GM12801 (cell line): Measurements from ENCODE around the gene NCAPG2.

Experiments used
- TF ChIP-seq, protein P1 (sequence below): IDR thresholded peaks from one replicate; pipeline ENCODE4 v1.5.1; 2011; ENCODE audit warnings: control low read depth; ENCODE audit not compliant: insufficient read length; ENCODE audit errors: extremely low read depth

Gene NCAPG2

DNA sequence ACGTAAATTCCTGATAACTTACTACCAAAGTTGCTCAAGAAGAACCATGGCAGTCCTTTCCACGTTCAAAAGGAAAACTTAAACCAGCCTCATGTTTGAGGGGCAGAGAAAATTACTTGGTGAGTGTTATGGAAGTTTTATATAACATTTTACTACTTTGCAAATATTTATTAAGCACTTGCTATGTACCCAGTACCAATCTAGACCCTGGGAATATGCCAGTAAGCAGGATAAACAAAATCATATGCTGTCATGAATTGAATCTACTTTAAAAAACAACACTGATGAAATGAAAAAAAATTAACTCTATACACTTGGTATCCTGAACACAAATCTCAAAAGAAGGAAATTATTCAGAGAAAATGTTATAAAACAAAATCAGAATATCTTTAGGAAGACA, 46.1 kb downstream of the NCAPG2 start:
- TF ChIP-seq, protein P1, sequence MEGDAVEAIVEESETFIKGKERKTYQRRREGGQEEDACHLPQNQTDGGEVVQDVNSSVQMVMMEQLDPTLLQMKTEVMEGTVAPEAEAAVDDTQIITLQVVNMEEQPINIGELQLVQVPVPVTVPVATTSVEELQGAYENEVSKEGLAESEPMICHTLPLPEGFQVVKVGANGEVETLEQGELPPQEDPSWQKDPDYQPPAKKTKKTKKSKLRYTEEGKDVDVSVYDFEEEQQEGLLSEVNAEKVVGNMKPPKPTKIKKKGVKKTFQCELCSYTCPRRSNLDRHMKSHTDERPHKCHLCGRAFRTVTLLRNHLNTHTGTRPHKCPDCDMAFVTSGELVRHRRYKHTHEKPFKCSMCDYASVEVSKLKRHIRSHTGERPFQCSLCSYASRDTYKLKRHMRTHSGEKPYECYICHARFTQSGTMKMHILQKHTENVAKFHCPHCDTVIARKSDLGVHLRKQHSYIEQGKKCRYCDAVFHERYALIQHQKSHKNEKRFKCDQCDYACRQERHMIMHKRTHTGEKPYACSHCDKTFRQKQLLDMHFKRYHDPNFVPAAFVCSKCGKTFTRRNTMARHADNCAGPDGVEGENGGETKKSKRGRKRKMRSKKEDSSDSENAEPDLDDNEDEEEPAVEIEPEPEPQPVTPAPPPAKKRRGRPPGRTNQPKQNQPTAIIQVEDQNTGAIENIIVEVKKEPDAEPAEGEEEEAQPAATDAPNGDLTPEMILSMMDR, result no peak

DNA sequence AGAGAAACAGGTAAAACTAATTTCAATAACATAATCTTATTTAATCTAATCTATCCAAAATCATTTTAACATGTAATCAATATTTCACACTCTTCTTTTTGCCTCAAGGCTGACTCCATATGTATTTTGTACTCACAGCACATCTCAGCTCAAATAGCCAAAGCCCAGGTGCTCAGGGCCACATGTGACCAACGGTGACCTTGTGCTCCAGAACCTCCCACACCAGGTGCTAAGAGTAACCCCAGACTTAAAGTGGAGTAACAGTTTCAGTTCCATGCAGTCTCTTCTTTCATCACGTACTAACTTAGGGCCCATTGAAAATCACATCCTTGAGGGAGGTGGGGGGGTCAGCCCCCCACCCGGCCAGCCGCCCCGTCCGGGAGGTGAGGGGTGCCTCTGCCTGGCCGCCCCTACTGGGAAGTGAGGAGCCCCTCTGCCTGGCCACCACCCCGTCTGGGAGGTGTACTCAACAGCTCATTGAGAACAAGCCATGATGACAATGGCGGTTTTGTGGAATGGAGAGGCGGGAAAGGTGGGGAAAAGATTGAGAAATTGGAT, 47.3 kb downstream of the NCAPG2 start:
- TF ChIP-seq, protein P1, result no peak

DNA sequence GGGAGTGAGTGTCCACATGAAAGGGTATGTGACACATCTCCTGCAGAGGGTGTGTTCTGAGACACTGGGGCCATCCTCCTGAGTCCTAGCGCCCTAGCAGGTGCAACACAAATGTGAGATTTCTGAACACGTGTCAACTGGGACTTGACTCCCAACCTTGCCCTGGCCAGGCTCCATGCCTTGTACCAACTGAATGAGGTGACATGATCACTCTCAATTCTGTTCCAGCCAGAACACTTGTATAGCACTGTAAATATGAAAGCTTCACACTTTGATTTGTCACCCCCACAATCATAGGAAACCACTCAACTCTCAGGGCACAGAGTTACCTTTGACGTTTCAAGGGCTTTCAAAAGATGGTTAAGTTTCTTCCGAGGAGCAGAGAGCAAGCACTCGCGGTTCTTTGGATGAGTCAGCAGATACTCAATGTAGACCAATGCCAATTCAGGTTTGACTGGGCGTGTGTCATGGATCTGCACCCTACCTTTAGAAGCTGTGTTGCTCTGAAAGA, 48.6 kb downstream of the NCAPG2 start:
- TF ChIP-seq, protein P1, result no peak

DNA sequence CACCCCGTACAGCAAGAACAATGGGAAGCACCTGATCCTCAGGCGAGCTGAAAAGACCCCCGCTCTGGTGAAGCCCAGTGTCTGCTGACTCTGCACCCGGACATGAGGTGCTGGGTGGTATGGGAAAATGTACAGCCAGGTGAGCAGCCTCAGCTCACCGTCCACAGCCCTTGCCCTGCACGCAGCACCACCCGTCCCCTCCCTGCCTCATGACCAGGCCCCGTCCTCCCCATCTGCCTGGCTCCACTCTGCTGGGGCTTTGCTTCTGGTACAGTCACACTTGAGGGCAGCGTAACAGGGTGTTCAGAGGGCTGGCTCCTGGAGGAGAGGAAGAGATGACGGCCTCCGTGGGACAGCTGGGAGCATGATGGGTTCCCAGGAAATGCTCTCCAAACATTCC, 49.1 kb downstream of the NCAPG2 start:
- TF ChIP-seq, protein P1, result no peak

DNA sequence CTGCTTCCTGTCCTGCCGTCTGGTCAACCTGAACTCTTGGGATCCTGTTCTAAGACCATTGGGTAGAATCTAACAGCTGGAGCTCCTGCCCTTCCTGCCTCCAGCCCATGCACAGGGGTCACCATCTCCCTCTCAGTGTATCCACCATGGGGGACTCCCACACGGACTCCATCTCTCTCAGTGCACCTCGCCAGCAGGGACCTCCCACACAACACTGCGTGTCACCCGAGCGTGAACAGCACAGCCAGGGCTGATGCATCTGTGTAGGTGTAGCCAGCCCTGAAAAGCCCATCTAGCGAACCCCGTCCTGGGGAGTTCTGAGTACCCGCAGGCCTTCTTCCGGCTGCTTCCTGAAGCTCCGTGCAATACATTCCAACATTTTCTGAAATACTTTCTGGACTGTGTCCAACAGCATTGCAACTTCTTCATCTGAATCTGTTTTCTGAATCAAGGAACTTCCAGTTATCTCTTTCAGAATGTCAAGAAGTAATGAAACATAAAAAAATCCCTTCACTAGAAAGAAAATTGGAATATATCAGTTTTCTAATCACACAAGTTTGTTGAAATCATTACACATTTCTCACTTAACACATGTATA, 52.5 kb downstream of the NCAPG2 start:
- TF ChIP-seq, protein P1, result no peak

DNA sequence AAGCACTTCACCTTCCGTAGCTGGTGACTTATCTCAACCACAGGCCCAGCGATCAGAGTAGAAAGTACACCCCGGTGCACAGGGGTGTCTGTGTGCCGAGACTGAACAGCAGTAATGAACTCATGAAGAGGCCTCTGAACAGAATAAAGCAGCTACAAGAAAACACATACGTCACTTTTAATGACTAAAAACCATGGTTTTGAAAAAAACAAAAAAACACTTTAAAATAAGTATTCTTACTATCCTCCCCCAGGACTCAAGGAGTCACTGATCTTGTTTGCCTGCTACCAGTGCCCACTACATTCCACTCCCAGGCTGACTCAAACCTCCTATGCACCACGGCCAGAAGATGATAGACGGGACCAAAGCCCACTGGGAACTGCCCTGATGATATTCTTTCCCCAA, 53.8 kb downstream of the NCAPG2 start:
- TF ChIP-seq, protein P1, result no peak

DNA sequence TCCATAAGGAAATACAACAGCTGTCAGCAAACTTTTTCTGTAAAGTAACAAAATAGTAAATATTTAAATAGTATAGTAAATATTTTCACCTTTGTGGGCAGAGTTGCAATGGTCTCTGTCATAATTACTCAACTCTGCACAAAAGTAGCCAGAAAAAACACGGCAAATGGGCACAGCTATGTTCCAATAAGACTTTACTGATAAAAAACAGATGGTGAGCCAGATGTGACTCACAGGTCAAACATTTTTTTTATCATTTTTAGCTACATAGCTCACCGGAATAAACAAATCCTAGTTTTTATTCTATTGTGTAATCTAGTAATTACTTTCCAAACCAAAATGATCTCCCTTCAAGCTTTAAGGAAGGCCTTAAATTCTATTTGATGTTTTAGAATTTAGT, 55.3 kb downstream of the NCAPG2 start:
- TF ChIP-seq, protein P1, result no peak
